ENCODE measurements around the gene SPAG16.

DNA sequence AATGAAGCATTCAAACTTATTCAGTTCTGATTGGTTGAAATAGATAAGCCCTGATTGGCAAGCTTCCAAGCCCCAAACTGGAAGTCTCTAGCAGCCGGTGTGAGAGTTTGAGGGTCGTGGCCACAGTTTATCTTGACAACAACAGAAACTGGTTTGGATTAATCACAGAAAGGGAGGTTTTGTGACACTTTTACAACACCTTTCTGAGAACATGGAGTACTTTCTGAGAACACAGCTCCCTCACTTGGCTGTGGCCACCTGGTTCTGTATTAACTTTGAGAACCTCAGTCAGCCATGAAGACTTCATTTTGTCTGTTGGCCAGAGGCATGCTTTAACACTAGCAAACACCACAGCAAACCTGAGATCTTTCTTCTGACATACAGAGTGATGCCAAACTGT lies 845.9 kb downstream of the SPAG16 start:
- no peak for TF ChIP-seq POLR2A (IDR thresholded peaks at IDR 0.05)
- TF ChIP-seq, protein P1, sequence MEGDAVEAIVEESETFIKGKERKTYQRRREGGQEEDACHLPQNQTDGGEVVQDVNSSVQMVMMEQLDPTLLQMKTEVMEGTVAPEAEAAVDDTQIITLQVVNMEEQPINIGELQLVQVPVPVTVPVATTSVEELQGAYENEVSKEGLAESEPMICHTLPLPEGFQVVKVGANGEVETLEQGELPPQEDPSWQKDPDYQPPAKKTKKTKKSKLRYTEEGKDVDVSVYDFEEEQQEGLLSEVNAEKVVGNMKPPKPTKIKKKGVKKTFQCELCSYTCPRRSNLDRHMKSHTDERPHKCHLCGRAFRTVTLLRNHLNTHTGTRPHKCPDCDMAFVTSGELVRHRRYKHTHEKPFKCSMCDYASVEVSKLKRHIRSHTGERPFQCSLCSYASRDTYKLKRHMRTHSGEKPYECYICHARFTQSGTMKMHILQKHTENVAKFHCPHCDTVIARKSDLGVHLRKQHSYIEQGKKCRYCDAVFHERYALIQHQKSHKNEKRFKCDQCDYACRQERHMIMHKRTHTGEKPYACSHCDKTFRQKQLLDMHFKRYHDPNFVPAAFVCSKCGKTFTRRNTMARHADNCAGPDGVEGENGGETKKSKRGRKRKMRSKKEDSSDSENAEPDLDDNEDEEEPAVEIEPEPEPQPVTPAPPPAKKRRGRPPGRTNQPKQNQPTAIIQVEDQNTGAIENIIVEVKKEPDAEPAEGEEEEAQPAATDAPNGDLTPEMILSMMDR (IDR thresholded peaks at IDR 0.05): no peak
